K562 (cell line): Measurements from ENCODE around the gene TMPRSS6. TPM values are rescaled to one million over a fixed set of nuclear protein-coding genes. Genes with fewer than 3 reads are reported as not detected.

Experiments
- ATAC-seq: fragments of 200-7000 bp; cut with Tn5 transposase; 3 replicates; pipeline ENCODE4 v1.9.1; 2020; ENCODE audit warnings: moderate library complexity
- BruUV-seq: library from RNA; stranded (reverse); fragments of 400-500 nt; replicated peaks from 2 replicates; lab custom pipeline; 2021; lab: Mats Ljungman, UMichigan
- CTCF ChIA-PET: fragments of 300-600 bp; formaldehyde crosslinking; extraction: SDS; loops from one replicate; lab custom pipeline; 2021; ENCODE audit warnings: low intra/inter-chr PET ratio; lab: Yijun Ruan, JAX
- POLR2A ChIA-PET: fragments of 300-600, 350-650 bp; sonication (Branson Sonifier 250); formaldehyde crosslinking; extraction: SDS; loops from one replicate; lab custom pipeline; 2021; ENCODE audit warnings: antibody characterized with exemption, inconsistent platforms; lab: Yijun Ruan, JAX
- DNase-seq, 4 experiments: peaks; one replicate each; pipeline versions ENCODE4 v3.0.0 to v3.0.0-alpha.2; 2011 to 2018; ENCODE audit warnings: low spot score in 3 of 4, mixed read lengths in 3 of 4; ENCODE audit errors: extremely low read depth in 1 of 4
- FAIRE-seq: peaks from 2 replicates; lab custom pipeline; 2011; peaks lifted over from hg19 to GRCh38; lab: Jason Lieb, UNC
- H2AFZ ChIP-seq: 2 replicates; pipeline ENCODE4 v1.6.0; 2011; ENCODE audit warnings: low read depth, low read length, control low read depth, inconsistent platforms
- H3K27ac ChIP-seq: fragments of 200-600 bp; 3 replicates; pipeline ENCODE4 v1.8.0; 2011; ENCODE audit warnings: low read depth, mild to moderate bottlenecking, control low read depth, inconsistent platforms, low read length, moderate library complexity, mixed read lengths; ENCODE audit errors: extremely low read depth
- H3K27me3 ChIP-seq, 2 experiments: fragments of 300-600 bp in 1 of 2; 2 replicates in 1 of 2; 3 replicates in 1 of 2; pipeline versions ENCODE4 v1.6.0 to v1.8.0; 2011; ENCODE audit warnings: inconsistent platforms in 2 of 2, low read length in 2 of 2, mild to moderate bottlenecking in 1 of 2, mixed read lengths in 1 of 2, moderate library complexity in 1 of 2; ENCODE audit not compliant: control insufficient read depth in 2 of 2, insufficient read depth in 2 of 2
- H3K36me3 ChIP-seq: fragments of 300-600 bp; 3 replicates; pipeline ENCODE4 v1.8.0; 2011; ENCODE audit warnings: mild to moderate bottlenecking, low read length, inconsistent platforms; ENCODE audit not compliant: control insufficient read depth, insufficient read depth
- H3K4me1 ChIP-seq, 2 experiments: fragments of 200-600 bp in 1 of 2; replicated peaks in 1 of 2; 2 replicates in 1 of 2; 3 replicates in 1 of 2; pipeline versions ENCODE4 v1.5.1 to v1.8.0; 2011; ENCODE audit warnings: inconsistent platforms in 2 of 2, low read length in 2 of 2, mild to moderate bottlenecking in 1 of 2, mixed read lengths in 1 of 2, moderate library complexity in 1 of 2; ENCODE audit not compliant: control insufficient read depth in 2 of 2, insufficient read depth in 2 of 2
- H3K4me2 ChIP-seq: 2 replicates; pipeline ENCODE4 v1.6.1; 2011; ENCODE audit warnings: low read length, control low read depth, inconsistent platforms, mixed read lengths; ENCODE audit not compliant: insufficient read depth
- H3K4me3 ChIP-seq: fragments of 200-600 bp; sonication (generic), shearing (Covaris generic); 2 replicates; pipeline ENCODE4 v1.5.1; 2016; ENCODE audit warnings: control low read depth, inconsistent platforms
- H3K79me2 ChIP-seq: fragments of 200-600 bp; 3 replicates; pipeline ENCODE4 v1.8.0; 2011; ENCODE audit warnings: low read length, inconsistent platforms; ENCODE audit not compliant: control insufficient read depth, insufficient read depth
- H3K9ac ChIP-seq, 2 experiments: 2 replicates each; pipeline versions ENCODE4 v1.6.0 to v1.6.1; 2011; ENCODE audit warnings: low read depth in 2 of 2, low read length in 2 of 2, control low read depth in 1 of 2, inconsistent platforms in 1 of 2, mild to moderate bottlenecking in 1 of 2, mixed read lengths in 1 of 2; ENCODE audit not compliant: insufficient read depth in 1 of 2
- H3K9me1 ChIP-seq: one replicate; pipeline ENCODE4 v1.6.0; 2011; ENCODE audit warnings: inconsistent platforms, mild to moderate bottlenecking, low read length, moderate library complexity; ENCODE audit not compliant: control insufficient read depth, insufficient read depth
- H3K9me3 ChIP-seq: replicated peaks from 2 replicates; pipeline ENCODE4 v1.5.1; 2011; ENCODE audit warnings: low read depth, low read length, inconsistent platforms; ENCODE audit not compliant: control insufficient read depth, insufficient read depth
- H4K20me1 ChIP-seq: replicated peaks from 2 replicates; pipeline ENCODE4 v1.6.1; 2011; ENCODE audit warnings: low read length, inconsistent platforms, mixed read lengths; ENCODE audit not compliant: control insufficient read depth, insufficient read depth
- ATF4 ChIP-seq: fragments of 450-650 bp; formaldehyde crosslinking; IDR thresholded peaks from 2 replicates; pipeline ENCODE4 v1.4.0; 2022; ENCODE audit warnings: mild to moderate bottlenecking, moderate library complexity
- COPS2 ChIP-seq: fragments of 450-650 bp; conservative IDR thresholded peaks from 2 replicates; pipeline ENCODE4 v1.6.1; 2016; ENCODE audit warnings: mild to moderate bottlenecking, moderate library complexity
- EHMT2 ChIP-seq: fragments of 450-650 bp; IDR thresholded peaks from 2 replicates; pipeline ENCODE4 v1.6.1; 2018; ENCODE audit warnings: antibody characterized with exemption
- FOXK2 ChIP-seq, 2 experiments: fragments of 450-650 bp; IDR thresholded peaks in 1 of 2; conservative IDR thresholded peaks in 1 of 2; 2 replicates each; pipeline ENCODE4 v1.6.1; 2016; ENCODE audit warnings: low read depth in 2 of 2, mild to moderate bottlenecking in 1 of 2
- GABPA ChIP-seq: fragments of 200-800 bp; sonication (Bioruptor generic); conservative IDR thresholded peaks from 2 replicates; pipeline ENCODE4 v1.6.1; 2016; ENCODE audit warnings: low read depth, missing genetic modification characterization, missing compliant biosample characterization
- JUN ChIP-seq, 2 experiments: sonication (generic) in 1 of 2; formaldehyde crosslinking in 1 of 2; IDR thresholded peaks; 2 replicates each; pipeline versions ENCODE4 v1.6.1 to v1.8.0; 2012 to 2022; ENCODE audit warnings: borderline replicate concordance in 2 of 2, mild to moderate bottlenecking in 2 of 2, improper control_type of control experiment in 1 of 2, low read depth in 1 of 2, low read length in 1 of 2, missing genetic modification reagents in 1 of 2
- KDM5B ChIP-seq: fragments of 200-600 bp; sonication (generic); IDR thresholded peaks from 2 replicates; pipeline ENCODE4 v1.6.1; 2012; ENCODE audit warnings: low read depth, mild to moderate bottlenecking, moderate library complexity, low read length, control low read depth, inconsistent platforms; ENCODE audit not compliant: insufficient replicate concordance
- KLF1 ChIP-seq: fragments of 450-650 bp; IDR thresholded peaks from 2 replicates; pipeline ENCODE4 v1.6.1; 2016; ENCODE audit warnings: missing genetic modification characterization, missing compliant biosample characterization
- MCM7 ChIP-seq, 2 experiments: fragments of 450-650 bp; IDR thresholded peaks; 2 replicates each; pipeline ENCODE4 v1.6.1; 2016 to 2018
- POLR2A ChIP-seq: fragments of 450-650 bp; conservative IDR thresholded peaks from 2 replicates; pipeline ENCODE4 v1.6.1; 2016
- RBM22 ChIP-seq: fragments of 200-400 bp; formaldehyde crosslinking; IDR thresholded peaks from 2 replicates; pipeline ENCODE4 v1.6.1; 2018; ENCODE audit warnings: low read length, low read depth; ENCODE audit not compliant: poor library complexity, severe bottlenecking
- SUPT5H ChIP-seq: fragments of 450-650 bp; IDR thresholded peaks from 2 replicates; pipeline ENCODE4 v1.6.1; 2016
- TCF7L2 ChIP-seq: fragments of 150-350 bp; IDR thresholded peaks from 2 replicates; pipeline ENCODE4 v1.6.1; 2016; ENCODE audit warnings: low read depth, mild to moderate bottlenecking, low read length, moderate library complexity
- TCFL5 ChIP-seq: fragments of 250-450 bp; sonication (Bioruptor Pico); conservative IDR thresholded peaks from 2 replicates; pipeline ENCODE4 v1.6.1; 2021; ENCODE audit warnings: mild to moderate bottlenecking, moderate library complexity, matching md5 sums
- THRB ChIP-seq: fragments of 450-650 bp; formaldehyde crosslinking; conservative IDR thresholded peaks from 2 replicates; pipeline ENCODE4 v1.4.0; 2022; ENCODE audit warnings: mild to moderate bottlenecking, missing genetic modification characterization
- ZBTB17 ChIP-seq: fragments of 450-650 bp; formaldehyde crosslinking; IDR thresholded peaks from 2 replicates; pipeline ENCODE4 v1.4.0; 2020; ENCODE audit warnings: mild to moderate bottlenecking
- ZBTB9 ChIP-seq: fragments of 450-650 bp; formaldehyde crosslinking; IDR thresholded peaks from 2 replicates; pipeline ENCODE4 v1.4.0; 2020; ENCODE audit warnings: mild to moderate bottlenecking, moderate library complexity
- WGBS: fragments of 100-300 bp; shearing (Covaris generic); methylation state at CpG from one replicate; pipeline ENCODE4 v1.1.6; 2016; ENCODE audit warnings: low coverage, mixed read lengths; ENCODE audit not compliant: insufficient coverage; ENCODE audit errors: missing lambda C conversion rate; 5-methylcytosine and 5-hydroxymethylcytosine counted together
- in situ Hi-C: fragments of 300-500 bp; cut with MboI; formaldehyde crosslinking; loops from 4 replicates; pipeline ENCODE4 v1.15.0; 2018; ENCODE audit warnings: inconsistent platforms, mixed read lengths
- intact Hi-C: fragments of 100-400 bp; cut with micrococcal nuclease; formaldehyde crosslinking; loops from 2 replicates; pipeline ENCODE4 v1.14.2; 2022
- polyA plus RNA-seq, 8 experiments: library from polyadenylated mRNA; depleted of rRNA in 4 of 8; stranded (reverse) in 5 of 8; unstranded in 3 of 8; fragments of >200 nt; fragmentation: Nextera tagmentation in 2 of 8; fragmentation: Illumina TruSeq in 1 of 8; extraction: Ambion mirVana in 2 of 8; extraction: Trizol in 1 of 8; gene quantifications; 2 replicates each; pipeline versions ENCODE4 v1.2.1 to v1.2.3, GENCODE V29; 2011 to 2014; ENCODE audit warnings: inconsistent platforms in 1 of 8, missing spikeins in 1 of 8
- total RNA-seq, 7 experiments: library from RNA; depleted of rRNA in 6 of 7; stranded (reverse); fragments of >200 nt in 6 of 7; fragmentation: Illumina TruSeq in 2 of 7; extraction: Trizol in 2 of 7; gene quantifications; 2 replicates each; pipeline versions ENCODE4 v1.2.1 to v1.2.3, GENCODE V29; 2011 to 2021; ENCODE audit warnings: low replicate concordance in 1 of 7

The TMPRSS6 gene
- total and polyA plus RNA-seq, 9 of the 15 experiments (the other 6 are each of a cell fraction or from before 2014, with no cell fraction given): 0.03 TPM; not detected in 8

- intact Hi-C loops: no loop called here
- Histone ChIP-seq H4K20me1 (peaks cover 6% of the 10 kb centered on the region), H3K9ac (peak overlapping the region; percentile 83 to 95), H3K4me3 (peak overlapping the region; percentile 90), H3K9me1 (peaks cover 2% of the 10 kb centered on the region), H3K9me3 (no peaks in the 10 kb centered on the region), H3K79me2 (peaks cover 52% of the 10 kb centered on the region), H2AFZ (peak overlapping the region; percentile 70; the same call in 1 of the 2 replicates), H3K4me1 (peaks cover 29 to 49% of the 10 kb centered on the region in 2 experiments; a peak in 4 of 5 replicates), H3K36me3 (peaks cover 33% of the 10 kb centered on the region; the same call in 2 of the 3 replicates), H3K27ac (peak overlapping the region; percentile 87), H3K4me2 (peak overlapping the region; percentile 76), H3K27me3 (no peaks in the 10 kb centered on the region)
- ChIA-PET POLR2A (interaction anchor here (0.6 to 1.3 kb wide), 5 partner anchors 10 to 54 kb away, joined by 3 to 6 read pairs (median 3); no protein-coding TSS in a partner anchor), CTCF (no interaction called here)
- BruUV-seq: TSS peak; percentile 67
- WGBS: 0% methylated on average over 6 of the region's 35 CpGs
- FAIRE-seq: no peak
- in situ Hi-C loops: no loop called here
- peak; percentile 26 for ATAC-seq
- peak in 3 of 4 experiments; percentile 38 to 54 (median 54) for DNase-seq
- TF ChIP-seq KDM5B (peak; percentile 3), THRB (CRISPR knock-in tag) (no peak), KLF1 (no peak), ZBTB17 (CRISPR knock-in tag) (no peak), MCM7 (IDR thresholded peaks at IDR 0.05) (no peak), FOXK2 (conservative IDR thresholded peaks at IDR 0.05 in 1 of 2, IDR thresholded peaks at IDR 0.05 in 1 of 2; ENCODE audit: low read depth in 2 of 2) (peak in 1 of 2 experiments; percentile 40; a peak in 1 of 4 replicates), SUPT5H (0 out of 2 replicates have a peak, but pooled peaks have one; percentile 3), COPS2 (no peak), RBM22 (no peak), EHMT2 (no peak), JUN (IDR thresholded peaks at IDR 0.05; ENCODE audit: borderline replicate concordance, low read depth, low read length) (no peak), JUN (CRISPR knock-in tag; IDR thresholded peaks at IDR 0.05; ENCODE audit: borderline replicate concordance) (no peak), TCF7L2 (no peak), POLR2A (no peak), ZBTB9 (no peak), TCFL5 (no peak), ATF4 (CRISPR knock-in tag) (no peak), GABPA (tag) (0 out of 2 replicates have a peak, but pooled peaks have one; percentile 8)
These were observed 90.7 kb downstream of the TMPRSS6 start for GRCh38 chr22:37018815-37019308.
